K562 (cell line): ENCODE measurements around the gene VGLL3.

Source experiments
- DPF2 ChIP-seq: fragments of 450-650 bp; IDR thresholded peaks from 2 replicates; pipeline ENCODE4 v1.6.1; 2016
- POLR2A ChIP-seq: fragments of 450-650 bp; conservative IDR thresholded peaks from 2 replicates; pipeline ENCODE4 v1.6.1; 2016
- SRSF9 ChIP-seq: fragments of 200-400 bp; formaldehyde crosslinking; IDR thresholded peaks from 2 replicates; pipeline ENCODE4 v1.6.1; 2017; ENCODE audit warnings: low read depth, low read length, borderline replicate concordance
- TCF7 ChIP-seq: sonication (generic); IDR thresholded peaks from 2 replicates; pipeline ENCODE4 v1.6.1; 2016; ENCODE audit warnings: antibody characterized with exemption, borderline replicate concordance
- ZNF143 ChIP-seq: sonication (generic); formaldehyde crosslinking; IDR thresholded peaks from 2 replicates; pipeline ENCODE4 v1.9.0; 2022; ENCODE audit warnings: mild to moderate bottlenecking, missing genetic modification reagents
- ZNF311 ChIP-seq: fragments of 250-450 bp; sonication (Bioruptor Pico); IDR thresholded peaks from 2 replicates; pipeline ENCODE4 v1.4.0; 2020; ENCODE audit warnings: mild to moderate bottlenecking, moderate library complexity
- ZNF695 ChIP-seq: fragments of 450-650 bp; formaldehyde crosslinking; IDR thresholded peaks from 2 replicates; pipeline ENCODE4 v1.4.0; 2020; ENCODE audit warnings: mild to moderate bottlenecking, moderate library complexity
- TF ChIP-seq, protein P1 (sequence below), 3 experiments: IDR thresholded peaks in 2 of 3; conservative IDR thresholded peaks in 1 of 3; 2 replicates each; pipeline ENCODE4 v1.5.1; 2011 to 2012; ENCODE audit warnings: low read length in 3 of 3, mild to moderate bottlenecking in 3 of 3, control low read depth in 2 of 3, improper control_type of control experiment in 1 of 3, inconsistent platforms in 1 of 3, low read depth in 1 of 3, mixed read lengths in 1 of 3, moderate library complexity in 1 of 3; ENCODE audit not compliant: insufficient read depth in 2 of 3
- TF ChIP-seq, protein P2 (sequence below): sonication (generic); formaldehyde crosslinking; IDR thresholded peaks from 2 replicates; pipeline ENCODE4 v1.8.0; 2022; ENCODE audit warnings: mild to moderate bottlenecking, low read depth, missing genetic modification reagents
- TF ChIP-seq, protein P3 (sequence below): fragments of 250-450 bp; sonication (Bioruptor Pico); IDR thresholded peaks from 2 replicates; pipeline ENCODE4 v1.5.0; 2020; ENCODE audit warnings: mild to moderate bottlenecking, borderline replicate concordance

GRCh38 chr3:86998569-86998968 lies 7.6 kb upstream of the VGLL3 start:
- TF ChIP-seq, protein P1, sequence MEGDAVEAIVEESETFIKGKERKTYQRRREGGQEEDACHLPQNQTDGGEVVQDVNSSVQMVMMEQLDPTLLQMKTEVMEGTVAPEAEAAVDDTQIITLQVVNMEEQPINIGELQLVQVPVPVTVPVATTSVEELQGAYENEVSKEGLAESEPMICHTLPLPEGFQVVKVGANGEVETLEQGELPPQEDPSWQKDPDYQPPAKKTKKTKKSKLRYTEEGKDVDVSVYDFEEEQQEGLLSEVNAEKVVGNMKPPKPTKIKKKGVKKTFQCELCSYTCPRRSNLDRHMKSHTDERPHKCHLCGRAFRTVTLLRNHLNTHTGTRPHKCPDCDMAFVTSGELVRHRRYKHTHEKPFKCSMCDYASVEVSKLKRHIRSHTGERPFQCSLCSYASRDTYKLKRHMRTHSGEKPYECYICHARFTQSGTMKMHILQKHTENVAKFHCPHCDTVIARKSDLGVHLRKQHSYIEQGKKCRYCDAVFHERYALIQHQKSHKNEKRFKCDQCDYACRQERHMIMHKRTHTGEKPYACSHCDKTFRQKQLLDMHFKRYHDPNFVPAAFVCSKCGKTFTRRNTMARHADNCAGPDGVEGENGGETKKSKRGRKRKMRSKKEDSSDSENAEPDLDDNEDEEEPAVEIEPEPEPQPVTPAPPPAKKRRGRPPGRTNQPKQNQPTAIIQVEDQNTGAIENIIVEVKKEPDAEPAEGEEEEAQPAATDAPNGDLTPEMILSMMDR (IDR thresholded peaks at IDR 0.05 in 2 of 3, conservative IDR thresholded peaks at IDR 0.05 in 1 of 3; ENCODE audit: insufficient read depth in 2 of 3, low read depth in 1 of 3, low read length in 3 of 3) = no peak
- TF ChIP-seq ZNF695 (CRISPR knock-in tag) (no peak), SRSF9 (no peak), ZNF311 (CRISPR knock-in tag) (no peak), TCF7 (no peak), ZNF143 (CRISPR knock-in tag) (no peak), DPF2 (no peak), POLR2A (no peak)
- TF ChIP-seq, protein P2, sequence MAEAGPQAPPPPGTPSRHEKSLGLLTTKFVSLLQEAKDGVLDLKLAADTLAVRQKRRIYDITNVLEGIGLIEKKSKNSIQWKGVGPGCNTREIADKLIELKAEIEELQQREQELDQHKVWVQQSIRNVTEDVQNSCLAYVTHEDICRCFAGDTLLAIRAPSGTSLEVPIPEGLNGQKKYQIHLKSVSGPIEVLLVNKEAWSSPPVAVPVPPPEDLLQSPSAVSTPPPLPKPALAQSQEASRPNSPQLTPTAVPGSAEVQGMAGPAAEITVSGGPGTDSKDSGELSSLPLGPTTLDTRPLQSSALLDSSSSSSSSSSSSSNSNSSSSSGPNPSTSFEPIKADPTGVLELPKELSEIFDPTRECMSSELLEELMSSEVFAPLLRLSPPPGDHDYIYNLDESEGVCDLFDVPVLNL (CRISPR knock-in tag) = no peak
- TF ChIP-seq, protein P3, sequence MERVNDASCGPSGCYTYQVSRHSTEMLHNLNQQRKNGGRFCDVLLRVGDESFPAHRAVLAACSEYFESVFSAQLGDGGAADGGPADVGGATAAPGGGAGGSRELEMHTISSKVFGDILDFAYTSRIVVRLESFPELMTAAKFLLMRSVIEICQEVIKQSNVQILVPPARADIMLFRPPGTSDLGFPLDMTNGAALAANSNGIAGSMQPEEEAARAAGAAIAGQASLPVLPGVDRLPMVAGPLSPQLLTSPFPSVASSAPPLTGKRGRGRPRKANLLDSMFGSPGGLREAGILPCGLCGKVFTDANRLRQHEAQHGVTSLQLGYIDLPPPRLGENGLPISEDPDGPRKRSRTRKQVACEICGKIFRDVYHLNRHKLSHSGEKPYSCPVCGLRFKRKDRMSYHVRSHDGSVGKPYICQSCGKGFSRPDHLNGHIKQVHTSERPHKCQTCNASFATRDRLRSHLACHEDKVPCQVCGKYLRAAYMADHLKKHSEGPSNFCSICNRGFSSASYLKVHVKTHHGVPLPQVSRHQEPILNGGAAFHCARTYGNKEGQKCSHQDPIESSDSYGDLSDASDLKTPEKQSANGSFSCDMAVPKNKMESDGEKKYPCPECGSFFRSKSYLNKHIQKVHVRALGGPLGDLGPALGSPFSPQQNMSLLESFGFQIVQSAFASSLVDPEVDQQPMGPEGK (CRISPR knock-in tag) = no peak
